Thyroid gland (tissue), 4 donors: Measurements from ENCODE around the gene DIO3. TPM values are rescaled to one million over a fixed set of nuclear protein-coding genes. Genes with fewer than 3 reads are reported as not detected.
A peak's percentile ranks its signal among the peaks of the same experiment; 100 is the strongest.

Experiments used
- DNase-seq, 2 donors: peaks; one replicate each; pipeline ENCODE4 v3.0.0-alpha.2; 2019
- H3K27ac ChIP-seq, 3 donors: fragments of 200-600 bp; sonication (generic); 1 replicate in 2 of 3; 2 replicates in 1 of 3; pipeline ENCODE4 v1.5.1; 2016 to 2019; ENCODE audit warnings: mild to moderate bottlenecking in 1 of 3, moderate library complexity in 1 of 3
- H3K27me3 ChIP-seq: fragments of 200-600 bp; sonication (generic); one replicate; pipeline ENCODE4 v1.5.1; 2019
- H3K36me3 ChIP-seq, 2 donors: fragments of 200-600 bp; sonication (generic); one replicate each; pipeline ENCODE4 v1.5.1; 2016 to 2019
- H3K4me1 ChIP-seq, 2 donors: fragments of 200-600 bp; sonication (generic); one replicate each; pipeline ENCODE4 v1.5.1; 2017 to 2019
- H3K4me3 ChIP-seq, 3 donors: fragments of 200-600 bp; sonication (generic); replicated peaks in 1 of 3; 1 replicate in 2 of 3; 2 replicates in 1 of 3; pipeline ENCODE4 v1.5.1; 2016; ENCODE audit warnings: mild to moderate bottlenecking in 1 of 3
- H3K9me3 ChIP-seq: fragments of 200-600 bp; sonication (generic); one replicate; pipeline ENCODE4 v1.5.1; 2017
- CTCF ChIP-seq, 6 experiments: fragments of 200-600 bp in 3 of 6; fragments of 450-650 bp in 3 of 6; sonication (generic) in 3 of 6; IDR thresholded peaks; one replicate each; pipeline ENCODE4 v1.5.1; 2016 to 2019; ENCODE audit warnings: antibody characterized with exemption in 6 of 6, mild to moderate bottlenecking in 2 of 6, inconsistent platforms in 1 of 6, moderate library complexity in 1 of 6
- POLR2A ChIP-seq, 2 donors: fragments of 450-650 bp; IDR thresholded peaks; one replicate each; pipeline ENCODE4 v1.6.1; 2017; ENCODE audit warnings: antibody characterized with exemption in 2 of 2, mild to moderate bottlenecking in 2 of 2, moderate library complexity in 1 of 2
- WGBS, 2 donors: methylation state at CpG; one replicate each; pipeline ENCODE4 v1.1.5; 2017; 5-methylcytosine and 5-hydroxymethylcytosine counted together
- intact Hi-C: fragments of 100-400 bp; cut with DNase I; formaldehyde crosslinking; loops from one replicate; pipeline ENCODE4 v1.15.1; 2023
- total RNA-seq, 4 donors: library from RNA; depleted of rRNA; stranded (reverse); fragments of >200 nt; gene quantifications; one replicate each; pipeline ENCODE4 v1.2.3, GENCODE V29; 2016

DIO3 gene
- total RNA-seq, 4 donors from 2014 or later = 7.0 to 10.7 (median 7.6) TPM

- DNase-seq = peak; percentile 31 to 35
- peak overlapping the region; percentile 18 to 58 (median 43) for H3K27ac ChIP-seq
These were observed 42.5 kb upstream of the DIO3 start for GRCh38 chr14:101518611-101519473.

GRCh38 chr14:101520621-101521472 lies 40.4 kb upstream of the DIO3 start:
- no peak overlapping the region for H3K4me3 ChIP-seq
- TF ChIP-seq POLR2A (IDR thresholded peaks at IDR 0.05) (no peak), CTCF (IDR thresholded peaks at IDR 0.05) (no peak)
- intact Hi-C loops = no loop called here
- H3K4me1 ChIP-seq = peaks cover 0 to 19% of the 10 kb centered on the region in 2 donors
- no peaks in the 10 kb centered on the region for H3K27me3 ChIP-seq
- 67 to 84% methylated on average over 18 to 22 of the region's 30 CpGs for WGBS, 2 donors
- no peaks in the 10 kb centered on the region for H3K36me3 ChIP-seq
- H3K9me3 ChIP-seq = no peaks in the 10 kb centered on the region
- peak overlapping the region in 2 of 3 donors; percentile 26 to 45 for H3K27ac ChIP-seq
- no peak for DNase-seq

More at GRCh38 chr14:101518611-101519473, 42.5 kb upstream of the DIO3 start:
- no peak for TF ChIP-seq CTCF (IDR thresholded peaks at IDR 0.05)
- no peak for TF ChIP-seq POLR2A (IDR thresholded peaks at IDR 0.05)
- Histone ChIP-seq H3K9me3 (no peaks in the 10 kb centered on the region), H3K4me1 (peaks cover 0 to 19% of the 10 kb centered on the region in 2 donors), H3K36me3 (no peaks in the 10 kb centered on the region), H3K4me3 (no peak overlapping the region), H3K27me3 (no peaks in the 10 kb centered on the region)
- 67 to 74% methylated on average over 20 to 26 of the region's 28 CpGs for WGBS, 2 donors
- intact Hi-C loops = no loop called here

- no peaks in the 10 kb centered on the region for H3K36me3 ChIP-seq
- H3K4me1 ChIP-seq = peaks cover 0 to 19% of the 10 kb centered on the region in 2 donors
- H3K27ac ChIP-seq = peak overlapping the region in 1 of 3 donors; percentile 24
- TF ChIP-seq POLR2A (IDR thresholded peaks at IDR 0.05) = no peak
- TF ChIP-seq CTCF (IDR thresholded peaks at IDR 0.05) = no peak
- WGBS, 2 donors = 78 to 81% methylated on average over 15 to 17 of the region's 17 CpGs
- no peak overlapping the region for H3K4me3 ChIP-seq
- no peaks in the 10 kb centered on the region for H3K27me3 ChIP-seq
- intact Hi-C loops = no loop called here
- no peaks in the 10 kb centered on the region for H3K9me3 ChIP-seq
- no peak for DNase-seq
These were observed 39.8 kb upstream of the DIO3 start for GRCh38 chr14:101521473-101521915.

GRCh38 chr14:101521978-101522377 lies 39.3 kb upstream of the DIO3 start:
- no peak overlapping the region for H3K27ac ChIP-seq
- no peaks in the 10 kb centered on the region for H3K9me3 ChIP-seq
- H3K4me1 ChIP-seq = peaks cover 0 to 19% of the 10 kb centered on the region in 2 donors
- no peaks in the 10 kb centered on the region for H3K27me3 ChIP-seq
- 86 to 90% methylated on average over 4 to 8 of the region's 8 CpGs for WGBS, 2 donors
- no peak for DNase-seq
- no peaks in the 10 kb centered on the region for H3K36me3 ChIP-seq
- intact Hi-C loops = no loop called here
- TF ChIP-seq CTCF (IDR thresholded peaks at IDR 0.05) (no peak), POLR2A (IDR thresholded peaks at IDR 0.05) (no peak)
- H3K4me3 ChIP-seq = no peak overlapping the region
